ENCODE measurements around the gene TEAD4.
"Not testable (repeated sequence)": the region's sequence is repeated elsewhere in the genome, so short reads cannot be mapped to it uniquely, and the experiment has no call there.

DNA sequence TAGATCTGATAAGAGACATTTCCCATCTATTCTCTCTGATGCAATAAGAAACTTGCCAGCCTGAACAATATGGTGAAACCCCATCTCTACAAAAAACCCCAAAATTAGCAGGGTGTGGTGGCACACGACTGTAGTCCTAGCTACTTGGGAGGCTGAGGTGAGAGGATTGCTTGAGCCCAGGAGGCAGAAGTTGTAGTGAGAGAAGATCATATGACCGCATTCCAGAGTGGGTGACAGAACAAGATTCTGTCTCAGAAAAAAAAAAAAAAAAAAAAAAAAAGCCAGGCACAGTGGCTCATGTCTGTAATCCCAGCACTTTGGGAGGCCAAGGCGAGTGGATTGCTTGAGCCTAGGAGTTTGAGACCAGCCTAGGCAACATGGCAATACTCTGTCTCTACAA lies 106.6 kb downstream of the TEAD4 start:
- TF ChIP-seq, protein P1, sequence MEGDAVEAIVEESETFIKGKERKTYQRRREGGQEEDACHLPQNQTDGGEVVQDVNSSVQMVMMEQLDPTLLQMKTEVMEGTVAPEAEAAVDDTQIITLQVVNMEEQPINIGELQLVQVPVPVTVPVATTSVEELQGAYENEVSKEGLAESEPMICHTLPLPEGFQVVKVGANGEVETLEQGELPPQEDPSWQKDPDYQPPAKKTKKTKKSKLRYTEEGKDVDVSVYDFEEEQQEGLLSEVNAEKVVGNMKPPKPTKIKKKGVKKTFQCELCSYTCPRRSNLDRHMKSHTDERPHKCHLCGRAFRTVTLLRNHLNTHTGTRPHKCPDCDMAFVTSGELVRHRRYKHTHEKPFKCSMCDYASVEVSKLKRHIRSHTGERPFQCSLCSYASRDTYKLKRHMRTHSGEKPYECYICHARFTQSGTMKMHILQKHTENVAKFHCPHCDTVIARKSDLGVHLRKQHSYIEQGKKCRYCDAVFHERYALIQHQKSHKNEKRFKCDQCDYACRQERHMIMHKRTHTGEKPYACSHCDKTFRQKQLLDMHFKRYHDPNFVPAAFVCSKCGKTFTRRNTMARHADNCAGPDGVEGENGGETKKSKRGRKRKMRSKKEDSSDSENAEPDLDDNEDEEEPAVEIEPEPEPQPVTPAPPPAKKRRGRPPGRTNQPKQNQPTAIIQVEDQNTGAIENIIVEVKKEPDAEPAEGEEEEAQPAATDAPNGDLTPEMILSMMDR (IDR thresholded peaks at IDR 0.05): not testable (repeated sequence)
- TF ChIP-seq POLR2A (IDR thresholded peaks at IDR 0.05): not testable (repeated sequence)
